Astrocyte of the cerebellum (primary cell): ENCODE data around the gene KIF23.

Experiments
- DNase-seq: peaks from one replicate; pipeline ENCODE4 v3.0.0-alpha.2; 2011; ENCODE audit warnings: low read depth
- H3K4me3 ChIP-seq: 2 replicates; pipeline ENCODE4 v1.5.1; 2011; ENCODE audit warnings: mild to moderate bottlenecking, low read depth, low read length, moderate library complexity
- CTCF ChIP-seq: IDR thresholded peaks from 2 replicates; pipeline ENCODE4 v1.5.1; 2012; ENCODE audit warnings: low read length, low read depth, moderate library complexity, mild to moderate bottlenecking; ENCODE audit errors: missing control alignments
- in situ Hi-C: cut with HindIII; loops from 2 replicates; pipeline ENCODE4 v1.10.0; 2017; ENCODE audit warnings: low sequenced_read_pairs

KIF23 gene

GRCh38 chr15:69394556-69395282 is 19.4 kb upstream of the KIF23 start:
- DNase-seq: peak; percentile 33
- H3K4me3 ChIP-seq: no peak overlapping the region
- peak; percentile 91 for TF ChIP-seq CTCF
- in situ Hi-C loops: no loop called here

GRCh38 chr15:69395460-69395859 is 18.7 kb upstream of the KIF23 start:
- no peak for TF ChIP-seq CTCF
- DNase-seq: no peak
- in situ Hi-C loops: no loop called here
- H3K4me3 ChIP-seq: no peak overlapping the region

- TF ChIP-seq CTCF: no peak
- H3K4me3 ChIP-seq: no peak overlapping the region
- in situ Hi-C loops: no loop called here
- DNase-seq: no peak
Observed at GRCh38 chr15:69395991-69396390, 18.2 kb upstream of the KIF23 start.

DNA sequence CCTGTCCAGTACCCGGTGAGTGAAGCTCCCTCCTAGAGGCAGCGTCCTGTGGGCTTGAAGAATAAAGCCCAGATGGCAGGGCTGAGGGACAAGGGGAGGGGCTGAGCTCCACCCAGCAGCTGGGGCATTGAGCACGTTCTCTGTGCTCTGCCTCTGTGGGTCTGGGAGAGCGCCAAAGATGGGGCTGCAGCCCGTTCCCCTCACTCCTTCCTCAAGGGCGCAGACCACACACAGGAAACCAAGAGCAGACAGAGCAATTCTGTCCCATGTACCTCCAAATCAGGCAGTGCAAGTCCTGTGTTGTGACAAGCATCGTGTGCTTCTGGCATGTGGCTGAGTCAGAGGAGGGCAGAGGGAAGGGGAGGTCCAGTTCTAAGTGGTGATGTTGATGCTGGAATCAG is 15.7 kb upstream of the KIF23 start:
- no peak for DNase-seq
- H3K4me3 ChIP-seq: no peak overlapping the region
- in situ Hi-C loops: no loop called here
- no peak for TF ChIP-seq CTCF

DNA sequence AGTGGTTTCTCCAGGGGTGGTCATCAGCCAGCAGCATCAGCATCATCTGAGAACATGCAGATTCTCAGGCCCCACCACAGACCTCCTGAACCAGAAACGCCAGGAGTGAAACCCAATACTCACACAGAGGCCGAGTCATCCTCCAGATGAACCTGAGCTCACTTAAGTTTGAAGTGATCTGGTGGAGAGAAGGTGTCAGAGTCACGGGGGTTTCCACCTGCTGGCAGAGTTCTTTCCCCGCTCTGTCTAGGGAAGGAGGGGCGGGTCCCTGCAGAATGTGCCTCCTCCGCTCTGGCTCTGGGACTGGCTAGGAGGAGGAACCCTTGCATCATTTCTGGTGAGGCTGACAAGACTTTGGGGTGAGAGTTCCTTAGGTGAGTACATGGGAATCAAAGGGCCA is 13.3 kb upstream of the KIF23 start:
- in situ Hi-C loops: no loop called here
- no peak for DNase-seq
- no peak for TF ChIP-seq CTCF
- no peak overlapping the region for H3K4me3 ChIP-seq

GRCh38 chr15:69402816-69403215 is 11.3 kb upstream of the KIF23 start:
- no peak for TF ChIP-seq CTCF
- DNase-seq: no peak
- H3K4me3 ChIP-seq: no peak overlapping the region
- in situ Hi-C loops: no loop called here

GRCh38 chr15:69403594-69403993 is 10.6 kb upstream of the KIF23 start:
- no peak for TF ChIP-seq CTCF
- in situ Hi-C loops: no loop called here
- DNase-seq: peak; percentile 80
- no peak overlapping the region for H3K4me3 ChIP-seq
